Keratinocyte (primary cell): Measurements from ENCODE around the gene VPS37C. TPM values are rescaled to one million over a fixed set of nuclear protein-coding genes. Genes with fewer than 3 reads are reported as not detected.

Source experiments
- DNase-seq: peaks from one replicate; pipeline ENCODE4 v3.0.0-alpha.2; 2011; ENCODE audit warnings: low read depth, missing footprints, low spot score
- FAIRE-seq: peaks from 2 replicates; lab custom pipeline; 2011; peaks lifted over from hg19 to GRCh38; lab: Jason Lieb, UNC
- H2AFZ ChIP-seq: 2 replicates; pipeline ENCODE4 v1.6.0; 2012; ENCODE audit warnings: low read length, control low read depth, inconsistent platforms; ENCODE audit not compliant: control insufficient read depth
- H3K27ac ChIP-seq: 2 replicates; pipeline ENCODE4 v1.5.1; 2011; ENCODE audit warnings: low read length; ENCODE audit not compliant: control insufficient read depth, insufficient read depth
- H3K27me3 ChIP-seq: 3 replicates; pipeline ENCODE4 v1.6.0; 2011; ENCODE audit warnings: low read length; ENCODE audit not compliant: control insufficient read depth, insufficient read depth; ENCODE audit errors: extremely low read depth
- H3K36me3 ChIP-seq, 2 experiments: 2 replicates in 1 of 2; 3 replicates in 1 of 2; pipeline ENCODE4 v1.5.1; 2011; ENCODE audit warnings: low read length in 2 of 2, mild to moderate bottlenecking in 1 of 2; ENCODE audit not compliant: control insufficient read depth in 2 of 2, insufficient read depth in 2 of 2; ENCODE audit errors: extremely low read depth in 1 of 2
- H3K4me1 ChIP-seq: 3 replicates; pipeline ENCODE4 v1.5.1; 2011; ENCODE audit warnings: low read length; ENCODE audit not compliant: control insufficient read depth, insufficient read depth; ENCODE audit errors: extremely low read depth
- H3K4me2 ChIP-seq: 3 replicates; pipeline ENCODE4 v1.6.0; 2011; ENCODE audit warnings: low read depth, low read length; ENCODE audit not compliant: control insufficient read depth, insufficient read depth; ENCODE audit errors: extremely low read depth
- H3K4me3 ChIP-seq, 3 experiments: fragments of 200-600 bp in 1 of 3; sonication (generic) in 1 of 3; 2 replicates in 2 of 3; 3 replicates in 1 of 3; pipeline ENCODE4 v1.5.1; 2011 to 2016; ENCODE audit warnings: low read length in 3 of 3, mild to moderate bottlenecking in 3 of 3, control low read depth in 2 of 3, inconsistent platforms in 1 of 3, low read depth in 1 of 3, mixed read lengths in 1 of 3, mixed run types in 1 of 3, moderate library complexity in 1 of 3; ENCODE audit not compliant: control insufficient read depth in 2 of 3, insufficient read depth in 2 of 3; ENCODE audit errors: extremely low read depth in 1 of 3
- H3K79me2 ChIP-seq: 2 replicates; pipeline ENCODE4 v1.6.0; 2012; ENCODE audit warnings: low read length; ENCODE audit not compliant: control insufficient read depth, insufficient read depth
- H3K9ac ChIP-seq: 3 replicates; pipeline ENCODE4 v1.6.0; 2011; ENCODE audit warnings: low read length; ENCODE audit not compliant: control insufficient read depth, insufficient read depth; ENCODE audit errors: extremely low read depth
- H3K9me1 ChIP-seq: 3 replicates; pipeline ENCODE4 v1.6.0; 2011; ENCODE audit warnings: low read length; ENCODE audit not compliant: control insufficient read depth, insufficient read depth; ENCODE audit errors: extremely low read depth
- H3K9me3 ChIP-seq: 2 replicates; pipeline ENCODE4 v1.5.1; 2012; ENCODE audit warnings: low read depth, low read length; ENCODE audit not compliant: control insufficient read depth
- H4K20me1 ChIP-seq: 3 replicates; pipeline ENCODE4 v1.6.0; 2011; ENCODE audit warnings: low read length; ENCODE audit not compliant: control insufficient read depth, insufficient read depth; ENCODE audit errors: extremely low read depth
- CTCF ChIP-seq, 3 experiments: IDR thresholded peaks in 1 of 3; conservative IDR thresholded peaks in 1 of 3; optimal IDR thresholded peaks in 1 of 3; 2 replicates in 2 of 3; 3 replicates in 1 of 3; pipeline versions ENCODE3 to v1.5.1; 2011; ENCODE audit warnings: low read length in 3 of 3, mild to moderate bottlenecking in 3 of 3, moderate library complexity in 2 of 3, control low read depth in 1 of 3, inconsistent platforms in 1 of 3; ENCODE audit not compliant: insufficient read depth in 2 of 3; ENCODE audit errors: extremely low read depth in 1 of 3
- EZH2 ChIP-seq: IDR thresholded peaks from one replicate; pipeline ENCODE4 v1.6.1; 2012; ENCODE audit warnings: inconsistent platforms, mild to moderate bottlenecking, low read length, moderate library complexity
- dilution Hi-C: fragments of 300-500 bp; cut with MboI; formaldehyde crosslinking; loops from one replicate; pipeline ENCODE4 v1.7.0; 2020; ENCODE audit warnings: low sequenced_read_pairs; ENCODE audit not compliant: extremely low pct_ligation_motif_present
- polyA plus RNA-seq, 5 experiments: library from polyadenylated mRNA; depleted of rRNA in 3 of 5; stranded (reverse) in 3 of 5; stranded (forward) in 1 of 5; unstranded in 1 of 5; fragments of >200 nt; gene quantifications; 1 replicate in 1 of 5; 2 replicates in 3 of 5; 3 replicates in 1 of 5; pipeline versions ENCODE4 v1.2.1 to v1.2.3, GENCODE V29; 2011 to 2012; ENCODE audit warnings: missing spikeins in 2 of 5, low read depth in 1 of 5, low replicate concordance in 1 of 5

Gene VPS37C
- polyA plus RNA-seq, 1 donor (not counting 4 experiments of a cell fraction or from before 2014, with no cell fraction given) = 8.0 TPM

GRCh38 chr11:61119571-61119970 lies 41.7 kb downstream of the VPS37C start:
- no peaks in the 10 kb centered on the region for H3K9me1 ChIP-seq
- H3K4me2 ChIP-seq = no peak overlapping the region
- H3K27ac ChIP-seq = no peak overlapping the region
- no peaks in the 10 kb centered on the region for H3K9me3 ChIP-seq
- TF ChIP-seq CTCF (optimal IDR thresholded peaks at IDR 0.05 in 1 of 3, IDR thresholded peaks at IDR 0.05 in 1 of 3, conservative IDR thresholded peaks at IDR 0.05 in 1 of 3; ENCODE audit: extremely low read depth in 1 of 3, insufficient read depth in 2 of 3, low read length in 3 of 3) (no peak), EZH2 (no peak)
- H2AFZ ChIP-seq = no peak overlapping the region
- H3K9ac ChIP-seq = no peak overlapping the region
- no peaks in the 10 kb centered on the region for H4K20me1 ChIP-seq
- no peak for DNase-seq
- FAIRE-seq = no peak
- no peaks in the 10 kb centered on the region for H3K79me2 ChIP-seq
- dilution Hi-C loops = no loop called here
- no peak overlapping the region for H3K4me3 ChIP-seq
- H3K27me3 ChIP-seq = peaks cover 4% of the 10 kb centered on the region
- peaks cover 3% of the 10 kb centered on the region for H3K4me1 ChIP-seq
- no peaks in the 10 kb centered on the region for H3K36me3 ChIP-seq

GRCh38 chr11:61119055-61119454 lies 42.2 kb downstream of the VPS37C start:
- H4K20me1 ChIP-seq = no peaks in the 10 kb centered on the region
- no peak overlapping the region for H3K4me2 ChIP-seq
- no peaks in the 10 kb centered on the region for H3K36me3 ChIP-seq
- peaks cover 3% of the 10 kb centered on the region for H3K4me1 ChIP-seq
- H3K4me3 ChIP-seq = no peak overlapping the region
- dilution Hi-C loops = no loop called here
- H3K9me1 ChIP-seq = no peaks in the 10 kb centered on the region
- DNase-seq (no peak), FAIRE-seq (no peak)
- peaks cover 4% of the 10 kb centered on the region for H3K27me3 ChIP-seq
- H3K27ac ChIP-seq = no peak overlapping the region
- TF ChIP-seq EZH2 (no peak), CTCF (optimal IDR thresholded peaks at IDR 0.05 in 1 of 3, IDR thresholded peaks at IDR 0.05 in 1 of 3, conservative IDR thresholded peaks at IDR 0.05 in 1 of 3; ENCODE audit: extremely low read depth in 1 of 3, insufficient read depth in 2 of 3, low read length in 3 of 3) (no peak)
- no peaks in the 10 kb centered on the region for H3K9me3 ChIP-seq
- no peak overlapping the region for H2AFZ ChIP-seq
- H3K9ac ChIP-seq = no peak overlapping the region
- H3K79me2 ChIP-seq = no peaks in the 10 kb centered on the region
